ENCODE results near the gene UBE2Z.
A peak's percentile ranks its signal among the peaks of the same experiment; 100 is the strongest.

The UBE2Z gene

GRCh38 chr17:48901241-48901640 is 7.0 kb upstream of the UBE2Z start:
- H3K27ac ChIP-seq, result no peak overlapping the region
- no peak overlapping the region for H3K4me2 ChIP-seq (ENCODE audit: low read length)
- H3K4me3 ChIP-seq (ENCODE audit: low read depth, low read length), result no peak overlapping the region
- no peaks in the 10 kb centered on the region for H3K4me1 ChIP-seq
- no peak for TF ChIP-seq CTCF (IDR thresholded peaks at IDR 0.05)
- no peaks in the 10 kb centered on the region for H3K79me2 ChIP-seq
- H3K9me3 ChIP-seq (ENCODE audit: control insufficient read depth, low read length), result no peaks in the 10 kb centered on the region
- H2AFZ ChIP-seq, result no peak overlapping the region
- H3K27me3 ChIP-seq (ENCODE audit: control insufficient read depth, insufficient read depth, low read length), result no peaks in the 10 kb centered on the region
- H3K9ac ChIP-seq, result no peak overlapping the region
- no peaks in the 10 kb centered on the region for H3K36me3 ChIP-seq (ENCODE audit: control insufficient read depth, insufficient read depth, low read length)

GRCh38 chr17:48903401-48903800 is 4.8 kb upstream of the UBE2Z start:
- Histone ChIP-seq H3K36me3 (ENCODE audit: control insufficient read depth, insufficient read depth, low read length) (no peaks in the 10 kb centered on the region), H3K27me3 (ENCODE audit: control insufficient read depth, insufficient read depth, low read length) (no peaks in the 10 kb centered on the region), H3K27ac (no peak overlapping the region), H3K4me3 (ENCODE audit: low read depth, low read length) (no peak overlapping the region), H3K4me1 (no peaks in the 10 kb centered on the region), H2AFZ (no peak overlapping the region), H3K79me2 (no peaks in the 10 kb centered on the region), H3K4me2 (ENCODE audit: low read length) (no peak overlapping the region), H3K9me3 (ENCODE audit: control insufficient read depth, low read length) (no peaks in the 10 kb centered on the region), H3K9ac (no peak overlapping the region)
- TF ChIP-seq CTCF (IDR thresholded peaks at IDR 0.05), result no peak

- TF ChIP-seq CTCF (IDR thresholded peaks at IDR 0.05), result no peak
- Histone ChIP-seq H3K27ac (no peak overlapping the region), H3K4me3 (ENCODE audit: low read depth, low read length) (no peak overlapping the region), H3K9me3 (ENCODE audit: control insufficient read depth, low read length) (no peaks in the 10 kb centered on the region), H3K4me1 (no peaks in the 10 kb centered on the region), H3K27me3 (ENCODE audit: control insufficient read depth, insufficient read depth, low read length) (no peaks in the 10 kb centered on the region), H3K79me2 (no peaks in the 10 kb centered on the region), H2AFZ (no peak overlapping the region), H3K9ac (no peak overlapping the region), H3K4me2 (ENCODE audit: low read length) (no peak overlapping the region), H3K36me3 (ENCODE audit: control insufficient read depth, insufficient read depth, low read length) (no peaks in the 10 kb centered on the region)
Measured at GRCh38 chr17:48904428-48904827, 3.8 kb upstream of the UBE2Z start.

GRCh38 chr17:48905987-48906515 is 2.2 kb upstream of the UBE2Z start:
- H3K9me3 ChIP-seq (ENCODE audit: control insufficient read depth, low read length), result no peaks in the 10 kb centered on the region
- no peak overlapping the region for H3K27ac ChIP-seq
- H3K4me2 ChIP-seq (ENCODE audit: low read length), result no peak overlapping the region
- H3K9ac ChIP-seq, result no peak overlapping the region
- no peak overlapping the region for H2AFZ ChIP-seq
- H3K36me3 ChIP-seq (ENCODE audit: control insufficient read depth, insufficient read depth, low read length), result no peaks in the 10 kb centered on the region
- no peak overlapping the region for H3K4me3 ChIP-seq (ENCODE audit: low read depth, low read length)
- H3K79me2 ChIP-seq, result no peaks in the 10 kb centered on the region
- peaks cover 9% of the 10 kb centered on the region for H3K4me1 ChIP-seq
- no peak for TF ChIP-seq CTCF (IDR thresholded peaks at IDR 0.05)
- no peaks in the 10 kb centered on the region for H3K27me3 ChIP-seq (ENCODE audit: control insufficient read depth, insufficient read depth, low read length)

- H3K79me2 ChIP-seq, result peaks cover under 1% of the 10 kb centered on the region
- TF ChIP-seq CTCF (IDR thresholded peaks at IDR 0.05), result no peak
Measured at GRCh38 chr17:48907713-48908046, 527 bp upstream of the UBE2Z start.

More at GRCh38 chr17:48907713-48908046, 527 bp upstream of the UBE2Z start:
- H3K36me3 ChIP-seq (ENCODE audit: control insufficient read depth, insufficient read depth, low read length), result no peaks in the 10 kb centered on the region
- peaks cover 9% of the 10 kb centered on the region for H3K4me1 ChIP-seq
- H3K27me3 ChIP-seq (ENCODE audit: control insufficient read depth, insufficient read depth, low read length), result no peaks in the 10 kb centered on the region
- H3K4me3 ChIP-seq (ENCODE audit: low read depth, low read length), result peak overlapping the region; percentile 69
- H3K9me3 ChIP-seq (ENCODE audit: control insufficient read depth, low read length), result no peaks in the 10 kb centered on the region
- no peak overlapping the region for H3K9ac ChIP-seq
- H2AFZ ChIP-seq, result peak overlapping the region; percentile 91
- H3K27ac ChIP-seq, result peak overlapping the region; percentile 71
- H3K4me2 ChIP-seq (ENCODE audit: low read length), result peak overlapping the region; percentile 75

Measured in parathyroid adenoma (tissue), 2 donors.